PC-3 (cell line): Measurements from ENCODE around the gene PDPN.

ENCODE experiments used
- CTCF ChIP-seq: fragments of 300-600 bp; sonication (generic); conservative IDR thresholded peaks from 2 replicates; pipeline ENCODE4 v1.5.1; 2017; ENCODE audit warnings: antibody characterized with exemption, low read depth, mild to moderate bottlenecking, low read length
- EZH2 ChIP-seq: fragments of 300-600 bp; sonication (generic); IDR thresholded peaks from one replicate; pipeline ENCODE4 v1.6.1; 2017; ENCODE audit warnings: antibody characterized with exemption, mild to moderate bottlenecking, low read length; ENCODE audit not compliant: unreplicated experiment
- EZH2phosphoT487 ChIP-seq: fragments of 300-600 bp; sonication (generic); IDR thresholded peaks from 2 replicates; pipeline ENCODE4 v1.6.1; 2018; ENCODE audit warnings: mild to moderate bottlenecking, antibody characterized with exemption, low read length, borderline replicate concordance

GRCh38 chr1:13570924-13571323 lies 12.7 kb upstream of the PDPN start:
- TF ChIP-seq CTCF: peak; percentile 57
- TF ChIP-seq EZH2: no peak
- TF ChIP-seq EZH2phosphoT487: no peak
